Fibroblast of lung (primary cell): ENCODE results near the gene CRYBA4. TPM values are rescaled to one million over a fixed set of nuclear protein-coding genes. Genes with fewer than 3 reads are reported as not detected.

Experiments
- DNase-seq, 2 donors: peaks; one replicate each; pipeline versions ENCODE4 v3.0.0 to v3.0.0-alpha.2; 2010; ENCODE audit warnings: low read depth in 2 of 2
- H2AFZ ChIP-seq: 2 replicates; pipeline ENCODE4 v1.5.1; 2012; ENCODE audit warnings: low read length, control low read depth, inconsistent platforms
- H3K27ac ChIP-seq: 2 replicates; pipeline ENCODE4 v1.5.1; 2011; ENCODE audit warnings: low read length, control low read depth; ENCODE audit not compliant: insufficient read depth
- H3K27me3 ChIP-seq: 2 replicates; pipeline ENCODE4 v1.5.1; 2011; ENCODE audit warnings: mild to moderate bottlenecking, low read length; ENCODE audit not compliant: control insufficient read depth, insufficient read depth
- H3K36me3 ChIP-seq: 2 replicates; pipeline ENCODE4 v1.5.1; 2011; ENCODE audit warnings: low read length; ENCODE audit not compliant: control insufficient read depth, insufficient read depth
- H3K4me1 ChIP-seq: 2 replicates; pipeline ENCODE4 v1.5.1; 2011; ENCODE audit warnings: low read length; ENCODE audit not compliant: control insufficient read depth, insufficient read depth; ENCODE audit errors: extremely low read depth
- H3K4me2 ChIP-seq: 2 replicates; pipeline ENCODE4 v1.5.1; 2011; ENCODE audit warnings: low read length, control low read depth; ENCODE audit not compliant: insufficient read depth; ENCODE audit errors: extremely low read depth
- H3K4me3 ChIP-seq, 4 experiments: fragments of 200-600 bp in 1 of 4; sonication (generic) in 1 of 4; replicated peaks in 1 of 4; 2 replicates each; pipeline ENCODE4 v1.5.1; 2011 to 2016; ENCODE audit warnings: low read length in 4 of 4, low read depth in 3 of 4, mild to moderate bottlenecking in 3 of 4, control low read depth in 2 of 4, inconsistent platforms in 1 of 4, mixed read lengths in 1 of 4; ENCODE audit not compliant: insufficient read depth in 1 of 4; ENCODE audit errors: control extremely low read depth in 1 of 4
- H3K79me2 ChIP-seq: 2 replicates; pipeline ENCODE4 v1.5.1; 2012; ENCODE audit warnings: mild to moderate bottlenecking, low read length, inconsistent platforms; ENCODE audit not compliant: control insufficient read depth, insufficient read depth
- H3K9ac ChIP-seq: 2 replicates; pipeline ENCODE4 v1.5.1; 2011; ENCODE audit warnings: mild to moderate bottlenecking, low read length, control low read depth; ENCODE audit not compliant: insufficient read depth
- H3K9me3 ChIP-seq: 2 replicates; pipeline ENCODE4 v1.5.1; 2012; ENCODE audit warnings: low read depth, low read length; ENCODE audit not compliant: control insufficient read depth, insufficient read depth
- H4K20me1 ChIP-seq: 2 replicates; pipeline ENCODE4 v1.5.1; 2011; ENCODE audit warnings: low read length; ENCODE audit not compliant: control insufficient read depth, insufficient read depth; ENCODE audit errors: extremely low read depth
- EZH2 ChIP-seq: IDR thresholded peaks from 2 replicates; pipeline ENCODE4 v1.5.1; 2012; ENCODE audit warnings: low read length, control low read depth, mild to moderate bottlenecking; ENCODE audit errors: missing control alignments
- polyA plus RNA-seq, 2 donors: library from polyadenylated mRNA; depleted of rRNA in 1 of 2; stranded (reverse) in 1 of 2; unstranded in 1 of 2; fragments of >200 nt; gene quantifications; 2 replicates each; pipeline ENCODE4 v1.2.1, GENCODE V29; 2011 to 2012; ENCODE audit warnings: missing spikeins in 1 of 2
- total RNA-seq: library from RNA; depleted of rRNA; stranded (reverse); fragments of >200 nt; gene quantifications from 2 replicates; pipeline ENCODE4 v1.2.1, GENCODE V29; 2014
- TF ChIP-seq, protein P1 (sequence below), 2 donors: IDR thresholded peaks in 1 of 2; conservative IDR thresholded peaks in 1 of 2; 1 replicate in 1 of 2; 2 replicates in 1 of 2; pipeline ENCODE4 v1.5.1; 2011 to 2012; ENCODE audit warnings: low read length in 2 of 2, control low read depth in 1 of 2, inconsistent platforms in 1 of 2, low read depth in 1 of 2, mild to moderate bottlenecking in 1 of 2

CRYBA4 gene
- total and polyA plus RNA-seq, 2 donors (not counting 1 experiment from before 2014, with no cell fraction given) = not detected

DNA sequence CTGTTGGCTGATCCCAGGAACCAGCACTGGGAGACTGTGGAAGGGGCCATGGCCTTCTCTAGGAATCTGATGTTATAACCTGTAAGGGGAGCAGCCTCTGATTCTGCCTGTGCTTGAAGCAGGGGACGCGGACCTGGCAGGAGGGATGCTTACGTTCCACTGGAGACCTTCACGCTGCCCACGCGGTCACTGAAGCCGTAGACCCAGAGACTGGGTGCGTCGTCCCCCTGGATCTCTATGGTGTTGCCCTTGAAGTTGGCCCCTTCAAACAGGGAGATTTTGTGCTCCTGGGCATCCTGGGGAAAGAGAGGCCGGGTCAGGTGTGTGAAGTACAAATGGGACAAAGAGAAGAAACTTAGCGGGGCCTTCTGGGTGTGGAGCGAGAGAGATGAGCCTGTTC, 20.0 kb upstream of the CRYBA4 start:
- no peak overlapping the region for H3K4me3 ChIP-seq
- H3K27me3 ChIP-seq = peaks cover 7% of the 10 kb centered on the region
- DNase-seq = no peak
- no peak overlapping the region for H3K4me2 ChIP-seq
- no peak for TF ChIP-seq EZH2
- TF ChIP-seq, protein P1, sequence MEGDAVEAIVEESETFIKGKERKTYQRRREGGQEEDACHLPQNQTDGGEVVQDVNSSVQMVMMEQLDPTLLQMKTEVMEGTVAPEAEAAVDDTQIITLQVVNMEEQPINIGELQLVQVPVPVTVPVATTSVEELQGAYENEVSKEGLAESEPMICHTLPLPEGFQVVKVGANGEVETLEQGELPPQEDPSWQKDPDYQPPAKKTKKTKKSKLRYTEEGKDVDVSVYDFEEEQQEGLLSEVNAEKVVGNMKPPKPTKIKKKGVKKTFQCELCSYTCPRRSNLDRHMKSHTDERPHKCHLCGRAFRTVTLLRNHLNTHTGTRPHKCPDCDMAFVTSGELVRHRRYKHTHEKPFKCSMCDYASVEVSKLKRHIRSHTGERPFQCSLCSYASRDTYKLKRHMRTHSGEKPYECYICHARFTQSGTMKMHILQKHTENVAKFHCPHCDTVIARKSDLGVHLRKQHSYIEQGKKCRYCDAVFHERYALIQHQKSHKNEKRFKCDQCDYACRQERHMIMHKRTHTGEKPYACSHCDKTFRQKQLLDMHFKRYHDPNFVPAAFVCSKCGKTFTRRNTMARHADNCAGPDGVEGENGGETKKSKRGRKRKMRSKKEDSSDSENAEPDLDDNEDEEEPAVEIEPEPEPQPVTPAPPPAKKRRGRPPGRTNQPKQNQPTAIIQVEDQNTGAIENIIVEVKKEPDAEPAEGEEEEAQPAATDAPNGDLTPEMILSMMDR (conservative IDR thresholded peaks at IDR 0.05 in 1 of 2, IDR thresholded peaks at IDR 0.05 in 1 of 2; ENCODE audit: low read depth in 1 of 2, low read length in 2 of 2) = no peak
- H3K9ac ChIP-seq = no peak overlapping the region
- no peaks in the 10 kb centered on the region for H3K9me3 ChIP-seq
- H2AFZ ChIP-seq = no peak overlapping the region
- no peaks in the 10 kb centered on the region for H4K20me1 ChIP-seq
- H3K79me2 ChIP-seq = no peaks in the 10 kb centered on the region
- no peak overlapping the region for H3K27ac ChIP-seq
- no peaks in the 10 kb centered on the region for H3K36me3 ChIP-seq
- H3K4me1 ChIP-seq = no peaks in the 10 kb centered on the region

DNA sequence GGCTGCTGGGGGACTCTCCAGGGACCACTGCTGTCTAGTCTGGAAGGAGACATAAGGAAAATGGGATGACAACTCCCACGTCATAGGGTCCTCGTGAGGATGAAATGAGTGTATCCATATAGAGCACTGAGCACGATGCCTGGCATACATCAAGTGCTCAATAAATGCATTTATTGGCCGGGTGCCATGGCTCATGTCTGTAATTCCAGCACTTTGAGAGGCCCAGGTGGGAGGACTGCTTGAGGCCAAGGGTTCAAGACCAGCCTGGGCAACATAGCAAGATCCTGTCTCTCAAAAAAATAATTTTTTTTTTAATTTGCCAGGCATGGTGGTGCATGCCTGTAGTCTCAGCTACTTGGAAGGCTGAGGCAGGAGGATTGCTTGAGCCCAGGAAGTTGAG, 19.6 kb upstream of the CRYBA4 start:
- Histone ChIP-seq H3K27ac (no peak overlapping the region), H2AFZ (no peak overlapping the region), H3K9me3 (no peaks in the 10 kb centered on the region), H3K9ac (no peak overlapping the region), H3K79me2 (no peaks in the 10 kb centered on the region), H3K4me3 (no peak overlapping the region), H3K4me1 (no peaks in the 10 kb centered on the region), H3K27me3 (peaks cover 3% of the 10 kb centered on the region), H4K20me1 (no peaks in the 10 kb centered on the region), H3K4me2 (no peak overlapping the region), H3K36me3 (no peaks in the 10 kb centered on the region)
- no peak for DNase-seq
- TF ChIP-seq, protein P1 (conservative IDR thresholded peaks at IDR 0.05 in 1 of 2, IDR thresholded peaks at IDR 0.05 in 1 of 2; ENCODE audit: low read depth in 1 of 2, low read length in 2 of 2) = no peak
- no peak for TF ChIP-seq EZH2

DNA sequence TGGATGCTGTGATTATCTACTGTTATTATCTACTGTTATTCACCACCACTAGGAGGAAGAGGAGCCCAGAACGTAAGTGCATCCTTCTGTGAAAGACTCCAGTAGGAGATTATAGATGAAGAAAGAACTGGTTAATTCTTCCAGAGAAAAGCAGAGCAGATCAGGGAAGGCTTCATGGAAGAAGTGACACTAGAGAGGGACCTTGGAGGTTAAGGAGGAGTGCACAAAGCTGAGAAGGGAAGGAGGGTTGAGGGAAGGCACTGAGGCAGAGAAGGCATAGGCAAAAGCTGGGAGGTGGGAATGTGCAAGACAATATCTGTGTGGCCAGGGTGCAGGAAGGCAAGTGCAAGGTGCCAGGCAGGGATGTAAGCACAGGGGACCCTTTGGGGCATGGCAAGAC, 17.4 kb upstream of the CRYBA4 start:
- H3K27ac ChIP-seq = no peak overlapping the region
- no peak for DNase-seq
- TF ChIP-seq EZH2 = no peak
- TF ChIP-seq, protein P1 (conservative IDR thresholded peaks at IDR 0.05 in 1 of 2, IDR thresholded peaks at IDR 0.05 in 1 of 2; ENCODE audit: low read depth in 1 of 2, low read length in 2 of 2) = no peak

More for the DNA sequence above, 17.4 kb upstream of the CRYBA4 start:
- H3K9ac ChIP-seq = no peak overlapping the region
- no peak overlapping the region for H3K4me3 ChIP-seq
- H3K4me2 ChIP-seq = no peak overlapping the region
- H4K20me1 ChIP-seq = no peaks in the 10 kb centered on the region
- H3K4me1 ChIP-seq = no peaks in the 10 kb centered on the region
- H3K36me3 ChIP-seq = no peaks in the 10 kb centered on the region
- peaks cover 3% of the 10 kb centered on the region for H3K27me3 ChIP-seq
- H2AFZ ChIP-seq = no peak overlapping the region
- no peaks in the 10 kb centered on the region for H3K9me3 ChIP-seq
- no peaks in the 10 kb centered on the region for H3K79me2 ChIP-seq
